GM12801 (cell line): ENCODE results near the gene SRRD.

Experiments used
- TF ChIP-seq, protein P1 (sequence below): IDR thresholded peaks from one replicate; pipeline ENCODE4 v1.5.1; 2011; ENCODE audit warnings: control low read depth; ENCODE audit not compliant: insufficient read length; ENCODE audit errors: extremely low read depth

Gene SRRD

DNA sequence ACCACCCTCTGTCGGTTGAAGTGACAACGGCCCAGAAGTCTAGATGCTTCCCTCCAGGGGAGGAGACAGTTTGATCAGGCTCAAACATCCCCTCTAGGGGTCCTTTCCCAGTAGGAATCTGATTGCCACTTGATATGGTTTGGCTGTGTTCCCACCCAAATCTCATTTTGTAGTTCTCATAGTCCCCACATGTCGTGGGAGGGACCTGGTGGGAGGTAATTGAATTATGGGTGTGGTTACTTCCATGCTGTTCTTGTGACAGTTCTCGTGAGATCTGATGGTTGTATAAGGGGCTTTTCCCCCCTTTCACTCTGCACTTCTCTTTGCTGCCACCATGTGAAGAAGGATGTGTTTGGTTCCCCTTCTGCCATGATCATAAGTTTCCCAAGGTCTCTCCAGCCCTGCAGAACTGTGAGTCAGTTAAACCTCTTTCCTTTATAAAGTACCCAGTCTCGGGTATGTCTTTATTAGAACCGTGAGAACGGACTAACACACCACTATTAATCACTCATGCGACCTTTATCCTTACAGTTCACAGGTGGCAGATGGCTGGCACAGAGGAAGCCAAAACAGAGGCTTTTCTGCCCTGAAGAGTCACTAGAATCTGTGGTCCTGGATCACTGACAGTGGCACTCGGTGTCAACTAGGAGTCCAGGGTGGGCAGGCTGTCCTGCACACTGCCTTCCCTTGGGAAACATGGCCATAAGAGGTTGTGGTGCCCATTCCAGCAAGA, 33.1 kb upstream of the SRRD start:
- TF ChIP-seq, protein P1, sequence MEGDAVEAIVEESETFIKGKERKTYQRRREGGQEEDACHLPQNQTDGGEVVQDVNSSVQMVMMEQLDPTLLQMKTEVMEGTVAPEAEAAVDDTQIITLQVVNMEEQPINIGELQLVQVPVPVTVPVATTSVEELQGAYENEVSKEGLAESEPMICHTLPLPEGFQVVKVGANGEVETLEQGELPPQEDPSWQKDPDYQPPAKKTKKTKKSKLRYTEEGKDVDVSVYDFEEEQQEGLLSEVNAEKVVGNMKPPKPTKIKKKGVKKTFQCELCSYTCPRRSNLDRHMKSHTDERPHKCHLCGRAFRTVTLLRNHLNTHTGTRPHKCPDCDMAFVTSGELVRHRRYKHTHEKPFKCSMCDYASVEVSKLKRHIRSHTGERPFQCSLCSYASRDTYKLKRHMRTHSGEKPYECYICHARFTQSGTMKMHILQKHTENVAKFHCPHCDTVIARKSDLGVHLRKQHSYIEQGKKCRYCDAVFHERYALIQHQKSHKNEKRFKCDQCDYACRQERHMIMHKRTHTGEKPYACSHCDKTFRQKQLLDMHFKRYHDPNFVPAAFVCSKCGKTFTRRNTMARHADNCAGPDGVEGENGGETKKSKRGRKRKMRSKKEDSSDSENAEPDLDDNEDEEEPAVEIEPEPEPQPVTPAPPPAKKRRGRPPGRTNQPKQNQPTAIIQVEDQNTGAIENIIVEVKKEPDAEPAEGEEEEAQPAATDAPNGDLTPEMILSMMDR, result no peak

DNA sequence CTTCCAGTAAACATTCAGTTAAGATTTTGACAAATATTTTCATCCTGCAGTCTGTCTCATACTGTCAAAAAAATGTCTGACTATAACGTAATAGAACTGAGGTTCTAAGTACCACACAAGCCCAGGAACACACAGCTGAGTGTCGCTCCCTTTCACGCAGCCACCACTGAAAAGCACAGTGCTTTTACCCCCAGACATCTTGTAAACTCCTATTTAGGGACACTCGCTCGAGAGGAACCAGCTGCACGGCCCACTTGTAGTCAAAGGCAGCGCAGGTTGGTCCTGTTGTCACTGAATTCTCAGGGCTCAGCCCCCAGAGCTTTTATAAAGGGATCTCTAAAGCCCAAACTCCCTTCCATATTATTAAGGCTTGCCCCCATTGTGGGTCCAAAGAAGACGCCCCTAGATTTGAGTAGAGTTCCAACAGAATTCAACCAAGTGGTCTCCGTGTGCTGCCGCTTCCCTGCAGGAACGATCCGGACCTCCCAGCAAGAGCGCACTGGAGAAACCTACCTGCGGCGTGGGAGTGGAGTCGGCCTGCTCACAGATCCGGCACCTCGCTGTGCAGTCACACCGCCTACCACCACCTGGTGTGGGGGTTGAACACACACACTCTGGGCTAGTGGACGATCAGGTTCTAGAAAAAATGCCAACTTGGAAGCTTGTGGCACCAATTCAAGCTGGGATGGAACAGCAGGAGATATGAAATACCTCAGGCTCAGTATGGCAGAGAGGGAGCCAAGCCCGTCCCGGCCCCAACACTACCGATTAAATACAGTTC, 31.3 kb upstream of the SRRD start:
- TF ChIP-seq, protein P1, result no peak

DNA sequence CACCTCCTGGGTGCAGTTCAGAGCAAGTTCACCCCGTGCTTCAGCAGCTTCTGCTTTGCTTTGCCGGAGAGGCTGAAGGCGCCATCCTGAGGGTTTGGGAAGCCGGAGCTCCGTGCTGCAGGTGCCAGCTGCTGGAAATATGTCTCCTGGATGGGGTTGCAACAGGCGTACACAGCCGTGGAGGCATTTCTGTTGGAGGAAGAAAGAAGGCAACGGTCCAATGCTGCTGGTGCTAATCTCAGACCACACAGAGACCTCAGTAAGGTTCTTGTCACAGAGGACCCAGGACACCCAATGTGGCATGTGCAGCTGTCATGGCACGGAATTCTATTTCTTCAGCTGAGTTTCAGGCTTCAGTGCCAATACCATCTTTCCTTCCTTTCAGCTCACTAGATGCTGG, 30.5 kb upstream of the SRRD start:
- TF ChIP-seq, protein P1, result no peak

DNA sequence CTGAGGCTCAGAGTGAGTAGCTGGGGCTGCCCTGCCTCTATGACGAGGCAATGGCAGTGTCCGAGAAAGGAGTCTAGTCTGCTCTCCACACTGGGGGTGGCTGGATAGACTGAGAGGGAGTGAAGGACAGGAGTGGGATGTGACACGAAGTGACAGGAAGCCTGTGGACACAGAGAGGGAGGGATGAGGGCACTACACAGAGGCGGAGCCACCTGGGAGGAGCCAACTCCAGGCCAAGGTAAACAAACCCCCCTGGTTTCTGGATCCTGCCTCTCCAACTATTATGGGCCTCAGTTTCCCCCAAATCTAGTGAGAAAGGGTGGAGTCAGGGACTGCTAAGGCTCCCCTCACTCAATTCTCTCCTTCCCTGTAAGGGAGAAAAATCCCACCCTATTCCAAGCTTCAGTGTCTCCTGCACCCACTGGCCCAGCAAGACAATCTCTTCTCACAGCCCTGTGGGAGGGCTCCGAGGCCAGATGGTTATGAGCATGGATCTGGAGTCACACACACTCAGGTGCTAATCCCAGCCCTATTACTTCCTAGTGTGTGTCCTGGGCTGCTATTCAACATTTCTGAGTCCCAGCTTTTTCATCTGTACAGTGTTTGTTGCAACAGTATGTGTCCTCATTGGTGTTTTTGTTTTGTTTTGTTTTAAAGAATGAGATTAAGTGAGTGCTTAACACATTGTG, 29.7 kb upstream of the SRRD start:
- TF ChIP-seq, protein P1, result no peak

DNA sequence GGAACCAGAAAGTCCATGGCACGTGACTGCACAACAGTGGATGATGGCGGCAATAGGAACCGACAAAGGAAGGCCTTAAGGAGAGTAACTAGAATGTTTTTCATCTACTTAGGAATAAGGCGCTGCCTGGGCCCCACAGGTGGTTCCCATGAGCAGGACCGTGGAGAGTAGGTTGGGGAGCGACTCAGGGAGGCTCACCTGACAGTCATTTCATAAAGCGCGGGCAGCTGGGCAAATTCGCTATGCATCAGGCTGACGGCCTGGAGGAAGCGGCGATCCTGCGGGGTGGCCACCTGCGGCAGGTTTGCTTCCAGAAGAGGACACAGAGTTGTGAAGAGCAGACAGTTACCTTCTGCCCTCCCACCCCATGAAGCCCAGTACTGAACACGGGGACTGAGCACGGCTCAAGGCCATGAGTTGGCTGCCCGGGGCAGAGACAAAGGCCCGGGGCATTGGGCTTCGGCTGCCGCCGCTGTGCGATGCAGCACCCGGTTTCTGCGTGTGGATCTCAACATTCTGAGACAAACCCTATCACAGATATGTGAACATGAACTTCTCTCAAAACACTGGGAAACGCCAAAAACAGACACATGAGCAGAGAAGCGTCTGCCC, 25.9 kb upstream of the SRRD start:
- TF ChIP-seq, protein P1, result no peak

DNA sequence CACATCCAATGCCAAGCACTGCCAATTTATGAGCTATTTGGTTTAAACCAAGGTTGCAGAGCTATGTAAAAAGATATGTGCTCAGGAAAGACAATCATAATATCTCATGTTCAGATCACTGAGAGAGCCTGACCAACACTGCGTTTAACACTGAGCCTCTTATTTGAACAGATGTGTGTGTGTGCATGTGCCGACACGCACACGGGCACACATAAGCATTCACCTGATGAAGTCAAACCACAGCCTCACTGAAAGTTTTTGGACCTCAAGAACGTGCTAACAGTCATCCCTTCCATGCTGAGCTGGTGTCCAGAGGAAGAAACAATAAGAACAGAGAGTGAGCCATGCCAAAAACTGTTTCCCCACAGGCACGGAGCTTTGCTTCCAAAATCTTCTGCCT, 23.5 kb upstream of the SRRD start:
- TF ChIP-seq, protein P1, result no peak

DNA sequence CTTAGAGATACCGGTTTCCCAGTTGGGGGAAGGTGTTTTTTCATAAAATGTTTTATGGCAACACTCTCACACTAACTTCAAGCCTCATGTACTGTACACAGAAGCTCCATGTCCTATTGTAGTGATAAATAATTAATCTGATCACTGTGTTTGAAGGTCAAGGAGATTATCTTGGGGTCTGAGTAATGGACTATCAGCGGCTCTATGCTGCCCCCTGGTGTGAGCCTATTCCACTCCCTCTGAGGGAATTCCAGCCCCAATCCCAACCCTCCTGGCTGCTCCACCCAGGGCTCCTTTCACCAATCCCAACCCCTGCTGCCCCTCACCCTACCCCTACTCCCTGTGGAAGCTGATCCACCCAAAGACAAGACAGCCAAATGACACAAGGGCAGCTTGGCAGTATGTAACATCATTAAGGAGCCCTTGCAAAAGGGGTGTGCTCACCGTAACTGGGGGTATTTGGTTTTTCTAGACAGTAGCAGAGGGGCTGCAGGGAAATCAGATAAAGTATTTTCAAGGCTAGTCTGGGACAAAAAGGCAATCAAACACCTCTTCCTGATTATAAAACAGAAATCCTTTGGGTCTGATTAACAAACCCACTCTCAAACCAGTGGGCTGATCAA, 22.4 kb upstream of the SRRD start:
- TF ChIP-seq, protein P1, result no peak
